ENCODE results near the gene MBP.

Gene MBP

DNA sequence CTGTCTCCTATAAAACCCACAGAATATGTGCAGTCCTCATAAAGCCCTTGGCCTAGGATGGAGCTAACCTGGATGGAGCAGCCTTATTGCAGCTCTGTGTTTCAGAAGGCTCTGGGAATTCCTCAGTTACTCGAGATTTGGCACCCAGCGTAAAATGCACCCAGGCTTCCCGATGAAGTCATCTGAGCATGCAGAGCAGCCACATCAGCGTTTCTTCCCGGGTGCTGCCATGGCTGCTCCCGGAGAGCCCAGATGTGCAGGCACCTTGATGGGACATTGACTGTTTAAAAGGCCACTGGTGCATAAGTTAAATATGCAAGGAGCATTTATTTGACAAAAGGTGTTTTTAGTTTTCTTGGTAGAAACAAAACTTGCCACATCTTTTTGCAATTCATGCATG is 115.2 kb downstream of the MBP start:
- no peak for DNase-seq

GRCh38 chr18:77016936-77017335 is 115.6 kb downstream of the MBP start:
- DNase-seq, result no peak

DNA sequence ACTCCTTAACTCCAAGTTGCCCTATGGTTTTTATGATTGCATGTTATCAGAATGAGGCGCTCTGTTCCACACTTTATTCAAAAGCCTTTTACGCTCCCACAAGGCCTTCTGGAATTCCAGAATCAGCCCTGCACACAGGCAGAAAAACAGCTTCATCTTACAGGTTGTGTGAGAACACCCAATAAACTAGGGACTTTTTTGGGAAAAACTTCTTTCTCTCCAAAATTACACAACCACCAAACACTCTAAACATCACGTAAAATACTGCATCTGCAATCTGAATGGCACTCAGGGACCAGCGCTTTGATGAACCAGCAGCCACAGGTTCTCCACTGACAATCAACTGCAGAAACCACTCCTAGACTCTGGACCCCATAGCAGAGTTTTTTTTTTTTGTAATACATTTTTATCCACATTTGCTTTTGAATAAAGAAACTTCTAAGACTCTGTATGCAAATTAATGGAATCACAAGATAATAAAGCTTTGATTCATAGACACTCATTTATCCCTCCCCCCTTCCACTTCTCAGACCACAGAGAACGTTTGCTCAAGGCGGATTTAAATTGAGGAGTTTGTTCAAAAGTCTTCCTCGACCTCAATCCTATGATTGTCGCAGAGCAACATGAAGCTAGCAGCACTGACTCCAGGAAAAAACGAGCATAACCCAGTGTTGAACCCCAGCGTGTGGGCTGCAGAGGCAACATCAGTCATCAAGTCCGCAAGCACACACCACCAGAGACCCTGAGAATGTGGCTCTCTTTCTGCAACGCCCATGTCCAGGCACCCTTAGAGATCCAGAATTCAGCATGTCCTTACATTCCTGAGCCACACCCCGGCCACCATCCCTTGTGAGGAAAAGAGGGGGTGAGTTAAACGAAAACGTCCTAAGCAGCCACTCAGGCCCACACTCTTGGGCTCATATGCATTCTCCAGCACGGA is 116.5 kb downstream of the MBP start:
- no peak for DNase-seq

DNA sequence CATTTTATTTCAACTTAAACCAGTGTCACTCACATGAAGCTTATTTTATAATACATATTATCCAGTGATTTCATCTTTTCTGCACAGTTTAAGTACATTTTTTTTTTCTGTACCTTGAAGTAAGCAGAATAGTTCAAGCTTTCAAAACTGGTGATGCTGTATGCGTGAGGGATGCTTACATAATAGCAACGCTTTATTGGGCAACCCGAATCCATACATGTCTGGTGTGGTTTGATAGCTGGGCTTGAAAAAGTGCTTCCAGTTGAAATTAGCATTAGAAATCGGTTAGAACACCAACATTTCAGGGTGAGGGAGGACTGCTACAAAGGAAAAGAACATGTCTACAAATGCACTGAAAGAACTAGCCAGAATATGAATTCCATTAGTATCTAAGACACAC is 117.4 kb downstream of the MBP start:
- no peak for DNase-seq

DNA sequence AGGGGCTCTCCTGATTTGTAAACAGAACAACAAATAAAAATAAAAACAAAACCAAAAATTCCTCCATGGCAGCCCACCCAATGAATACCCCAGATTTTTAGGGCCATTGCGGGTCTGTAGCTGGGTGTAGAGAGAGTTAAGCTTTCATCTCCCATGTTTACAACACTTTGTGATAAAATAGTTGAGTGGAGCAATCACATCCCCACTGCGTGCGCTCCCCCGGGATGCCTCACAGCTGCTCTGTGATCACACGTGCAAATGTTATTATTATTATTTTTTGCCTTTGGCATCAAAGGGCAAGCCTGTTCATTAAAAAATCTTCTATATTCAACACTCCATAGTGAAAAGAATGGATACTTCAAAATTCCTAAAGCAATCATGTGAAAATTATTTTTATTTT is 118.0 kb downstream of the MBP start:
- no peak for DNase-seq

- no peak for DNase-seq
Observed at GRCh38 chr18:77013811-77014521, 118.6 kb downstream of the MBP start.

DNA sequence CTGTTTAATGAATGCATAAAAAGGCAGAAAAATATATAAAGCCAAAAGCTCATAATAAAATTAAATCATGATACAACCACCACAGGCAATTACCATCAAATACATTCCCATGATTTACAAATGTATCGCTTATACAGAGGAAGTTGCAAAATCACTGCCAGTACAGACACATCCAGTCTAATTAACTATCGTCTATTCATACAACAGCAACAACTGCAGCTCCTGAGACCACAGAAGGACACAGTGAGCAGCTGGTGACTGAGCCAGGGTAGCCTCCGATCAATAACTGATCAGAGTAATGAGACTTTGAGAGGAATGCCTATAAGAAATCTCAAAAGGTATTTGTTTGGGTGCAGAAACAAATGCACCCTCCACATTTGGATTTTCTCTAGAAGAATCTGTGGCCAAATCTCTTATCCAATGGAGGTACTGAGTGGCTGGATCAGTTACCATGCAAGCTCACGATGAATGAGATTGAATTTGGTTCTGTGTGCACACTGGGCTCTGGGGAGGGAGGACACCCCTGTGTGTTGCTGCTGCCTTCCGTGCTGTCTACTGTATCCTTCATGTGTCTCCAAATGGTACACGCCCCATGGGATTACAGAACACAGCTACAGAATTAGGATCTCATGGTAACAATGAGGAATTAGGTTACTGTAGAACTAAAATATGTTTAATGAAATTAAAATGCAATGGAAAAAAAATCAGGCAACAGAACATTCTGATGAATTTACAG is 119.6 kb downstream of the MBP start:
- DNase-seq, result no peak

GRCh38 chr18:77012120-77012519 is 120.5 kb downstream of the MBP start:
- no peak for DNase-seq

DNA sequence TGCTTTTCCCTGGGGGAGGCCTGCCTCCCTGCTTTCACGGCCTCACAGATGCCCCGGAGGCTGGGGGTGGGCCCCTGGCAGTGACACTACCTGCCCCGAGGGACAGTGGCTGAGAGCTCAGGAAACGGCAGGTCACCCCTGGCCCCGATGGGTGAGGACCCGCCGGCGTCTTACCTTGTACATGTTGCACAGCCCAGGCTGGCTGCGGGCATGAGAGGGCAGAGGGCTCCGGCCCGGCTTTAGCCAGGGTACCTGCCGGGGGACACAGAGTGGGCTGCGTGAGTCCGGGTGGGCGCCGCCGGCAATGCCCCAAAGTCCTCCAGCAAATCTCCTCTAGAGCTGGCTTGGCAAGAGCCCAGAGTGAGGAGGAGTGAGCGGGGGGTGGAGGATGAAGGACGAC is 122.9 kb downstream of the MBP start:
- DNase-seq, result no peak

DNA sequence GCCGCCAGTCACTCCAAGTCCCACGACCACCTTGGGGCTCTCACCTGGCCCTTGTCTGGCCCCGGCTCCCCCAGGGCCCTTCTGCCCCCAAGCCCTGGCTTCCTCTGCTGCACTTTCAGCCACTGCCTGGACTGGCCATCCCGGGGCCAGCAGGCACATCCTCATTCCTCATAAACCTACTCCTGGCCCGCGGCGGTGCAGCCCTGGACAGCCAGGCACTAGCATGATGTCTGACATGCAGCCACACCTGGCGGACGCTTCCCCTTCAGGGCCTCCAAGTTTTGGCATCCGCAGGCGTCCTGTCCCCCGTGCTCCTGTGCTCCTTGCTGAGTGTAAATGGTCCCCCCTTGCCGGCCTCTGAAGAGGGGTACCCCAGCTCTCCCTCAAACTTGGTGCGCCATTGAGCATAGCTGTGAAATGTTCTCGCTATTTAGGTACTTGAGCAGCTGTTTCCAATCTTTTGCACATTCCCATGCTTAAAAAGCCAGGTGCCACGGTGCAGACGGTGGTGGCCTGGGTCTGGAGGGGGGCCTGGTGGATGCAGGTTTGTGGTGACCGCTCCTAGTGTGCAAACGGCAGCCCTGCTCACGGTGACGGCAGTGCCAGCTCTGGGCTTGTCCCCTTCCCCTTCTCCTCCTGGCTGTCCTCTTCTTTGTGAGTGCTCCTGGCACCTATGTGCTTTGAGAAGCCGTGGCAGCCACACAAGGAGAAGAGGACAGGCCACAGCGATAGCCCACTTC is 123.8 kb downstream of the MBP start:
- no peak for DNase-seq

DNA sequence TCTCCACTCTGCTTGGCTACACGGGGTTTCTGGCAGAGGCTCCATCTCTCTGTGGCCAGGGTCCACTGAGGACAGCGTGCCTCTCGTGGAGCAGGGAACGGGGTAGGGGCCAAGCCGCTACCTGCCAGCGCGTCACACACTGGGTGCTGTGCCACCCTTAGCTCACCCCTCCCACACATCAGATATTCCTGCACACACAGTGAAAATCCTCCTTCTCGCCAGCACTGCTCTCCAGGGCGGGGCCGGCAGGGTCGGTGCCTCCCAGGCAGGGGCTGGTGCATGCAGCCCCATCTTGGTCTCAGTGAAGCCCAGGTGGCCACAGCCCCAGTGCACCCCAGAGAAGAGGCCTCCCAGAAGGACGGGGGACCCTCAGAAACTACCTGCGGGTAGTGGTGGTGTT is 124.6 kb downstream of the MBP start:
- DNase-seq, result no peak

GRCh38 chr18:77007251-77007650 is 125.3 kb downstream of the MBP start:
- no peak for DNase-seq

GRCh38 chr18:77006305-77007175 is 126.0 kb downstream of the MBP start:
- no peak for DNase-seq

- DNase-seq, result no peak
Observed at GRCh38 chr18:77005651-77006195, 126.9 kb downstream of the MBP start.

DNA sequence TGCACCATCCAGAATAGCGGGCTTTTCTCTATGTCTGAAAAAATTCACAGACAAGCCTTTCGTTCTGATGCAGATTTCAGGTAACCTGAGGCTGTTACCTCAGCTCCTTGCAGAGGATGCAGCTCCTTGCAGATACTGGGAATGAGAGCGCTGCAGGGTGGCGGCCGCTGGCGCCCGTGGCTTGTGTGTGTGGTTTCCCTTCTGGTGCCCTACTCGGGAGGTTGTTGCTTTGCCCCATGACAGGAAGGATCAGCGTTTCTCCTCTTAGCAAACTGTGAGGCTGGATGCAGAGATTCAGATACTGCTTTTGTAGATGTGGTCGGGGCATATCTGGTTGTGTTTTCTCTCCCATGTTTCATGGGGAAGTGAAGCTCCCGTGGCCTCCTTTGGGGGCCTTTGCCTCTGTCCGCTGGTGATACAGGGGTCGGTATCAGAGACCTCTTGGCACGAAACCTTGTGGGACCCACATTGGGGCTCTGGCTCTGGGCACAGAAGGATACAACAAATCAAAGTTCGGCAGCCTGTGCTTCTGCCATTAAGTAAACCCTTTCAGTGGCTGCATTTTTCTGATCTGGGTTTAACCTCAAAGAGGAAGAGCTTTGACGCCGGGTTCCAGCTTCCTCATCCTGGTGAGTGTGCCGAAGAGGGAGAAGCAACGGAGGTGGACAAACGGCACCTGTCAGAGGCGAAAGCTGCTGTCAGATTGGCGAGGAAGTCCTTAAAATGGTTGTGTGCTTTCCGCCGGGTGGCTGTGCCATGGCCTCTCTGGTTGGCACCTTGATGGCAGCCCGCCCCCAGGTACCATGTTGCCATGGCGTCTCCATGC is 127.8 kb downstream of the MBP start:
- DNase-seq, result peak in 1 of 2 donors; percentile 11

DNA sequence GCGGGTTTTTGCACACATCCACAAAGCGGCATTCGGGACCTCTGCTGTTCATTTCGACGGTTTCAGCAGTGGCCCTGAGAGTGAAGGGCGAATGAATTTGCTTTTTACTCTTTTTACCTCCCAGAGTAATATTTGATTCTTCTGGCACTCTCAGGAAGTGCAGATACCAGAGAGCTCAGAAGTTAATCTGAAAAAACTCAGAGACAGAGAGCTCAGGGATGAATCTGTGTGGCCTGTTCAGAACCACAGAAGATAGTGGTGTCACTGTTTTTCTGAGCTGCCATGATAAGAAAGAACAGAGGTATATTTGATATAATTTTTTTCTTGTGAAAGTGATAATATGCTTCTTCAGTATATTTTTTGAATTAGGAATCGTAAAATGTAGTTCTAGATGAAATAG is 129.3 kb downstream of the MBP start:
- no peak for DNase-seq

DNA sequence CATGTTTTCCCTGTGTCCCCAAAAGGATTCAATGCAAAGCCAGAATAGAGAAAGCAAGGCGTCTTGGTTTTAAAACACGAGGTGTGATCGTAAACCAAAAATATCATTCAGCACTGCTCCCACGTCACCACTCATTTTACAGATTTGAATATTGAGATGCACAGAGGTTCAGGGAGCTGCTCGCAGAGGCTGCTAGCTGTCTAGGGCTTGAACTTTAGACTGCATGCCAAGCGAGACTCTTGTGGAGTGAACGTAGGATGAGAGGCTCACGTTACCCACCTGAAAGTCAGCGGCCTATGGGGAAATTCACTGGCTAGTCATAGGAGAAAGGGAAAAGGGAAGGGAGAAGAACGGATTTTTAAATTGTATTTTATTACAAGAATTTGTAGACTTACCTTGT is 130.1 kb downstream of the MBP start:
- DNase-seq, result no peak

- no peak for DNase-seq
Observed at GRCh38 chr18:77001979-77002378, 130.6 kb downstream of the MBP start.

- DNase-seq, result no peak
Observed at GRCh38 chr18:77001041-77001440, 131.5 kb downstream of the MBP start.

GRCh38 chr18:77000527-77000926 is 132.1 kb downstream of the MBP start:
- peak; percentile 43 to 56 for DNase-seq

GRCh38 chr18:76999077-76999476 is 133.5 kb downstream of the MBP start:
- DNase-seq, result no peak

Data from CD4-positive, alpha-beta T cell treated with Interferon alpha-2 for 1 hour (primary cell).